Measurements from ENCODE around the gene TXNDC15. TPM values are rescaled to one million over a fixed set of nuclear protein-coding genes. Genes with fewer than 3 reads are reported as not detected.
A peak's percentile ranks its signal among the peaks of the same experiment; 100 is the strongest.

TXNDC15 gene
- total and polyA plus RNA-seq, 2 of the 13 experiments (the other 11 are each of a cell fraction or from before 2014, with no cell fraction given), result 22.2 to 49.9 TPM

GRCh38 chr5:134845852-134846640 lies 28.1 kb upstream of the TXNDC15 start, which contains the start of gene C5orf24 (continued):
- TF ChIP-seq DZIP1 (CRISPR knock-in tag; IDR thresholded peaks at IDR 0.05), result no peak; the same call in 1 of the 2 replicates
- peak; percentile 91; the same call in 1 of the 2 replicates for TF ChIP-seq GLI4 (CRISPR knock-in tag; IDR thresholded peaks at IDR 0.05; ENCODE audit: borderline replicate concordance)
- no peak for TF ChIP-seq MAFG (CRISPR knock-in tag; IDR thresholded peaks at IDR 0.05)
- TF ChIP-seq ZNF143 (CRISPR knock-in tag; IDR thresholded peaks at IDR 0.05), result peak; percentile 78
- TF ChIP-seq JUND (CRISPR knock-in tag; IDR thresholded peaks at IDR 0.05), result peak; percentile 60; the same call in 1 of the 2 replicates
- TF ChIP-seq ARID5B (CRISPR knock-in tag; IDR thresholded peaks at IDR 0.05), result peak; percentile 60
- peak; percentile 75; the same call in 1 of the 2 replicates for TF ChIP-seq HOXA5 (CRISPR knock-in tag; IDR thresholded peaks at IDR 0.05)
- peak; percentile 58 for TF ChIP-seq ZBTB20 (CRISPR knock-in tag; IDR thresholded peaks at IDR 0.05; ENCODE audit: borderline replicate concordance, low read depth)
- no peak for TF ChIP-seq NR3C1 (CRISPR knock-in tag; IDR thresholded peaks at IDR 0.05)
- peak; percentile 67; the same call in 1 of the 2 replicates for TF ChIP-seq ZNF232 (CRISPR knock-in tag; IDR thresholded peaks at IDR 0.05; ENCODE audit: borderline replicate concordance)
- no peak; the same call in 1 of the 2 replicates for TF ChIP-seq ZNF414 (CRISPR knock-in tag; IDR thresholded peaks at IDR 0.05)
- TF ChIP-seq ZNF281 (CRISPR knock-in tag; IDR thresholded peaks at IDR 0.05; ENCODE audit: borderline replicate concordance), result peak; percentile 12; the same call in 1 of the 2 replicates
- TF ChIP-seq MTF1 (CRISPR knock-in tag; IDR thresholded peaks at IDR 0.05), result no peak
- TF ChIP-seq NFYB (CRISPR knock-in tag; IDR thresholded peaks at IDR 0.05), result no peak
- peak; percentile 74; the same call in 1 of the 2 replicates for TF ChIP-seq BATF2 (CRISPR knock-in tag; IDR thresholded peaks at IDR 0.05)
- no peak for TF ChIP-seq ZNF850 (CRISPR knock-in tag; conservative IDR thresholded peaks at IDR 0.05)
- peak; percentile 50; the same call in 1 of the 2 replicates for TF ChIP-seq ETV5 (CRISPR knock-in tag; IDR thresholded peaks at IDR 0.05; ENCODE audit: borderline replicate concordance)
- no peak for TF ChIP-seq SRSF1 (optimal IDR thresholded peaks at IDR 0.05; ENCODE audit: low read depth, low read length)

All from HepG2 (cell line).